ENCODE data around the gene ALG8. TPM values are rescaled to one million over a fixed set of nuclear protein-coding genes. Genes with fewer than 3 reads are reported as not detected.
"Not testable (repeated sequence)": the region's sequence is repeated elsewhere in the genome, so short reads cannot be mapped to it uniquely, and the experiment has no call there.

Gene ALG8
- total and polyA plus RNA-seq, 2 experiments from 2014 or later, result 94.3 to 130 TPM

DNA sequence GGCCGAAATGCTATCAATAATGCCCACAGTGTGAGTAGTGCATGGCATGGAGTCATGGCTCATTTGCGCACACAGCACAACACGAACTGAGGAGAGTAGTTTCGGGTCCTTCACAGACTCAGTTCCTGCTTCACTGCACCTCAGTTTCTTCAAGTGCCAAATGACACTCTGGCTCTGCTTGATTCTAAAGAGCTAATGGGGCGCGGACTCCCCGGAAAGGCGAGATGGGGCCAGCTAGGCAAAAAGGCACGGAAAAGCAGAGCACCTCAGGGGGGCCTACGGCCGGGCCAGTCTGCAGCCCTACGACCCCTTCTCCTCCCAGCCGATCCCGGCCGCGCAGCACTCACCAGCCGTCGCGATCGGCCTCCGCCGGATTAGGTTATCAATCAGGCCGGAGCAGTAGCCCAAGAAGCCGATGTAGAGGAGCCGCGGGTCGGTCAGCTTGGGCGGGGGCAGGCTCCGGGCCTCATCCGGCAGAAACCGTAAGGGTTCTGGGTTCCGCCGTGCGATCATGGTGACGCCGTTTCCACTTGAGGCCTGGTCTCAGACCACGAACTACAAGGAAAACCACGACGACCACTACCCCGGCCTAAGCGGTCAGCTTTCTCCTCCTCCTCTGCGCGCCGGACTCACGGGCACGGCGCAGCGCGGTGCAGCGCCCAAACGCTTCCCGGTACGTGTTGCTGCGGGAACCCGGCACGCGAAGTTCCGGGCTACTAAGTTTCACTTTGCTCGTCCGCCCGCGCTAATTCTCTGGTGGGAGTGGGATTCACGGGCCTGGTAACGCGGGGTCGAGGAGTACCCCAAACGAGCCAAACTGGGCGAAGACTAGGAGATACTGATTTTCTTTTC is 60.0 kb downstream of the ALG8 start, which contains the start of gene NDUFC2:
TSS of gene NDUFC2 (minus strand) at position 631 of the 852 bp plus-strand sequence. CDS start at position 513, 118 bp downstream.
- TF ChIP-seq, protein P1, sequence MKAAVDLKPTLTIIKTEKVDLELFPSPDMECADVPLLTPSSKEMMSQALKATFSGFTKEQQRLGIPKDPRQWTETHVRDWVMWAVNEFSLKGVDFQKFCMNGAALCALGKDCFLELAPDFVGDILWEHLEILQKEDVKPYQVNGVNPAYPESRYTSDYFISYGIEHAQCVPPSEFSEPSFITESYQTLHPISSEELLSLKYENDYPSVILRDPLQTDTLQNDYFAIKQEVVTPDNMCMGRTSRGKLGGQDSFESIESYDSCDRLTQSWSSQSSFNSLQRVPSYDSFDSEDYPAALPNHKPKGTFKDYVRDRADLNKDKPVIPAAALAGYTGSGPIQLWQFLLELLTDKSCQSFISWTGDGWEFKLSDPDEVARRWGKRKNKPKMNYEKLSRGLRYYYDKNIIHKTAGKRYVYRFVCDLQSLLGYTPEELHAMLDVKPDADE (IDR thresholded peaks at IDR 0.05), result peak; percentile 76
- TF ChIP-seq POLR2AphosphoS5 (IDR thresholded peaks at IDR 0.05; ENCODE audit: low read depth) (peak; percentile 96), STAT1 (IDR thresholded peaks at IDR 0.05; ENCODE audit: unreplicated experiment) (no peak), ZNF114 (CRISPR knock-in tag; IDR thresholded peaks at IDR 0.05) (peak; percentile 79; the same call in 1 of the 2 replicates), CREB1 (CRISPR knock-in tag; IDR thresholded peaks at IDR 0.05; ENCODE audit: low read depth) (peak; percentile 78)
- TF ChIP-seq, protein P2, sequence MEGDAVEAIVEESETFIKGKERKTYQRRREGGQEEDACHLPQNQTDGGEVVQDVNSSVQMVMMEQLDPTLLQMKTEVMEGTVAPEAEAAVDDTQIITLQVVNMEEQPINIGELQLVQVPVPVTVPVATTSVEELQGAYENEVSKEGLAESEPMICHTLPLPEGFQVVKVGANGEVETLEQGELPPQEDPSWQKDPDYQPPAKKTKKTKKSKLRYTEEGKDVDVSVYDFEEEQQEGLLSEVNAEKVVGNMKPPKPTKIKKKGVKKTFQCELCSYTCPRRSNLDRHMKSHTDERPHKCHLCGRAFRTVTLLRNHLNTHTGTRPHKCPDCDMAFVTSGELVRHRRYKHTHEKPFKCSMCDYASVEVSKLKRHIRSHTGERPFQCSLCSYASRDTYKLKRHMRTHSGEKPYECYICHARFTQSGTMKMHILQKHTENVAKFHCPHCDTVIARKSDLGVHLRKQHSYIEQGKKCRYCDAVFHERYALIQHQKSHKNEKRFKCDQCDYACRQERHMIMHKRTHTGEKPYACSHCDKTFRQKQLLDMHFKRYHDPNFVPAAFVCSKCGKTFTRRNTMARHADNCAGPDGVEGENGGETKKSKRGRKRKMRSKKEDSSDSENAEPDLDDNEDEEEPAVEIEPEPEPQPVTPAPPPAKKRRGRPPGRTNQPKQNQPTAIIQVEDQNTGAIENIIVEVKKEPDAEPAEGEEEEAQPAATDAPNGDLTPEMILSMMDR (conservative IDR thresholded peaks at IDR 0.05; ENCODE audit: low read depth in 2 of 2), result no peak

DNA sequence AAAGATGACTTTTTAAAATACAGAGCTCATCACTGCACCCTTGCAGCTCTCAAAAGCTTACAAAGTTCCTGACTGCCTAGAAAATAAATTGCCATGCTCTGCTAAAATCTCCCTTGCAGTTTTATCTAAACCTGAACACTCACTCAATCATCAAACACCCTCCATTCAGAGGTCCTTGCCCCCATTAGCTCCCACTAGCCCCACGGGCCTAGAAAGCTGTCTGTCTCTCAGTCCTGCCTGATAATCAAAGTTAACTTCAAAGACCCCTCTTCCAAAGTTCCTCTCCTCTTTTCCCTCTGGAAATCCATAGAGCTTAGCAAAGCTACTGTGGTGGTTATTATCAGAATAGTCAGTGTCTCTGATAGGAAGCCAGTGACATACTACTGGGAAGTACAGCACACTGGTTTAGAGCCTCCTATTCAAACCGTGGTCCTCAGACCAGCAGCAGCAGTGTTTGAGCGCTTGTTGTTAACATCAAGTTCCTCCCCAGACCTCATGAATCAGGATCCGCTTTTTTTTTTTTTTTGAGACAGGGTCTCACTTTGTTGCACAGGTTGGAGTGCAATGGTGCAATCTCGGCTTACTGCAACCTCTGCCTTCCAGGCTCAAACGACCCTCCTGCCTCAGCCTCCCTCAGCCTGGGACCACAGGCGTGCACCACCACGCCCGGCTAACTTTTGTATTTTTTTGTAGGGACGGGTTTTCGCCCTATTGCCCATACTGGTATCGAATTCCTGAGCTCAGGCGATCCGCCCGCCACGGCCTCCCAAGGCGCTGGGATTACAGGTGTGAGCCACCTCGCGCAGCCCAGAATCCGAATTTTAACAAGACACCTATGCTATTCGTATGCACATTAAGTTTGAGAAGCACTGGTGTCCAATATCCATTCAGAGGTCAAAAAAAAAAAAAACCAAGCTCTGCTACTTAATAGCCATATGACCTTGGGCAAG is 60.9 kb downstream of the ALG8 start:
- Mint-ChIP-seq H3K4me3 (peak overlapping the region; percentile 92), H3K4me1 (peaks cover 9% of the 10 kb centered on the region), H3K9me3 (no peaks in the 10 kb centered on the region), H3K27me3 (ENCODE audit: insufficient read depth, low read depth, poor library complexity) (no peaks in the 10 kb centered on the region), H3K36me3 (ENCODE audit: low read depth) (peaks cover 2% of the 10 kb centered on the region; the same call in 1 of the 3 replicates), H3K27ac (peak overlapping the region; percentile 91)
- Histone ChIP-seq H3K4me1 (ENCODE audit: insufficient read depth) (peaks cover 3% of the 10 kb centered on the region; the same call in 1 of the 2 replicates), H3K4me2 (peak overlapping the region; percentile 100), H3F3A (replicated peaks; ENCODE audit: low read depth) (0 out of 2 replicates have a peak, but pooled peaks cover 8% of the 10 kb centered on the region), H3K79me2 (replicated peaks; ENCODE audit: insufficient read depth) (peaks cover 61% of the 10 kb centered on the region), H3K36me3 (ENCODE audit: insufficient read depth) (no peaks in the 10 kb centered on the region), H3K27me3 (ENCODE audit: insufficient read depth) (no peaks in the 10 kb centered on the region), H3K27ac (ENCODE audit: low read depth) (peak overlapping the region; percentile 89; the same call in 1 of the 2 replicates), H3K9me2 (ENCODE audit: insufficient read depth) (0 out of 2 replicates have a peak, but pooled peaks cover 4% of the 10 kb centered on the region), H2AFZ (no peak overlapping the region), H3K4me3 (peak overlapping the region; percentile 92), H4K20me1 (replicated peaks; ENCODE audit: insufficient read depth) (peaks cover 27% of the 10 kb centered on the region)
- ATAC-seq, result peak; percentile 20
- TF ChIP-seq, protein P2 (conservative IDR thresholded peaks at IDR 0.05; ENCODE audit: low read depth in 2 of 2), result no peak
- peak; percentile 22 for DNase-seq (ENCODE audit: low spot score)

More for the DNA sequence above, 60.0 kb downstream of the ALG8 start, which contains the start of gene NDUFC2:
- Mint-ChIP-seq H3K9me3 (no peaks in the 10 kb centered on the region), H3K27ac (peak within 1 kb of the TSS; percentile 91), H3K36me3 (ENCODE audit: low read depth) (peaks cover 2% of the 10 kb centered on the region; the same call in 1 of the 3 replicates), H3K27me3 (ENCODE audit: insufficient read depth, low read depth, poor library complexity) (no peaks in the 10 kb centered on the region), H3K4me1 (peaks cover 9% of the 10 kb centered on the region), H3K4me3 (peak within 1 kb of the TSS; percentile 92)
- peaks cover 51% of the 10 kb centered on the region for H3K79me2 ChIP-seq (replicated peaks; ENCODE audit: insufficient read depth)
- peak within 1 kb of the TSS; percentile 92 for H2AFZ ChIP-seq
- H3K36me3 ChIP-seq (ENCODE audit: insufficient read depth), result no peaks in the 10 kb centered on the region
- H3K27ac ChIP-seq (ENCODE audit: low read depth), result peak within 1 kb of the TSS; percentile 89
- ATAC-seq (peak; percentile 93), DNase-seq (ENCODE audit: low spot score) (peak; percentile 86)
- H4K20me1 ChIP-seq (replicated peaks; ENCODE audit: insufficient read depth), result peaks cover 27% of the 10 kb centered on the region
- peak within 1 kb of the TSS; percentile 92 for H3K4me3 ChIP-seq
- H3K9me2 ChIP-seq (ENCODE audit: insufficient read depth), result 0 out of 2 replicates have a peak, but pooled peaks cover 4% of the 10 kb centered on the region
- H3K27me3 ChIP-seq (ENCODE audit: insufficient read depth), result no peaks in the 10 kb centered on the region
- H3K4me1 ChIP-seq (ENCODE audit: insufficient read depth), result peaks cover 3% of the 10 kb centered on the region; the same call in 1 of the 2 replicates
- H3K4me2 ChIP-seq, result peak within 1 kb of the TSS; percentile 100
- 0 out of 2 replicates have a peak, but pooled peaks cover 8% of the 10 kb centered on the region for H3F3A ChIP-seq (replicated peaks; ENCODE audit: low read depth)

DNA sequence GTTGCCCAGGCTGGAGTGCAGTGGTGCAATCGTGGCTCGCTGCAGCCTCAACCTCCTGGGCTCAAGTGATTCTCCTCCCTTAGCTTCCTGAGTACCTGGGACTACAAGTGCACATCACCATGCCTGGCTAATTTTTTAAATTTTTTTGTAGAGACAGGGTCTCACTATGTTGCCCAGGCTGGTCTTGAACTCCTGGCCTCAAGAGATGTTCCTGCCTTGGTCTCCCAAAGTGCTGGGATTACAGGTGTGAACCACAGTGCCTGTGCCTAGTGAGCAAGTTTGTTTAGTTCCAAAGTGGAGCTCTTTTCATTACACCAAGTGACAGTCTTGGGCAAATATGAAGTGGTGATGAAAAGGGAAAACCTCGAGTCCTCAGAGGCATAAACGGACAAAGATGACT is 61.8 kb downstream of the ALG8 start:
- H3K27ac Mint-ChIP-seq; H2AFZ ChIP-seq; ATAC-seq; H3K27me3 ChIP-seq (ENCODE audit: insufficient read depth); H3K9me2 ChIP-seq (ENCODE audit: insufficient read depth); H3F3A ChIP-seq (replicated peaks; ENCODE audit: low read depth); H3K36me3 Mint-ChIP-seq (ENCODE audit: low read depth); H3K36me3 ChIP-seq (ENCODE audit: insufficient read depth); H3K27me3 Mint-ChIP-seq (ENCODE audit: insufficient read depth, low read depth, poor library complexity); H3K4me1 ChIP-seq (ENCODE audit: insufficient read depth); H3K4me1 Mint-ChIP-seq; DNase-seq (ENCODE audit: low spot score); H3K9me3 Mint-ChIP-seq; H3K27ac ChIP-seq (ENCODE audit: low read depth): not testable (repeated sequence)
- peaks cover 27% of the 10 kb centered on the region for H4K20me1 ChIP-seq (replicated peaks; ENCODE audit: insufficient read depth)
- H3K79me2 ChIP-seq (replicated peaks; ENCODE audit: insufficient read depth), result peaks cover 67% of the 10 kb centered on the region
- H3K4me2 ChIP-seq, result peak overlapping the region; percentile 100; the same call in 1 of the 2 replicates
- peak overlapping the region; percentile 92; the same call in 1 of the 2 replicates for H3K4me3 ChIP-seq
- peak overlapping the region; percentile 92 for H3K4me3 Mint-ChIP-seq

Data from GM23338 (cell line).